GM12878 (cell line): ENCODE measurements around the gene MEIS1. TPM values are rescaled to one million over a fixed set of nuclear protein-coding genes. Genes with fewer than 3 reads are reported as not detected.

Experiments
- ATAC-seq: fragments of 200-7000 bp; cut with Tn5 transposase; 3 replicates; pipeline ENCODE4 v1.9.1; 2020; ENCODE audit warnings: mild to moderate bottlenecking, moderate library complexity
- BruUV-seq: library from RNA; stranded (reverse); fragments of 400-500 nt; replicated peaks from 2 replicates; lab custom pipeline; 2021; lab: Mats Ljungman, UMichigan
- CTCF ChIA-PET: fragments of 300-600 bp; sonication (Branson Sonifier 250); formaldehyde crosslinking; extraction: SDS; loops from one replicate; lab custom pipeline; 2021; ENCODE audit warnings: inconsistent platforms; lab: Yijun Ruan, JAX
- POLR2A ChIA-PET: fragments of 350-600 bp; formaldehyde crosslinking; extraction: SDS; loops from one replicate; lab custom pipeline; 2021; ENCODE audit warnings: inconsistent platforms; lab: Charles Lee
- RAD21 ChIA-PET: fragments of 300-600 bp; sonication (Branson Sonifier 250); formaldehyde crosslinking; loops from one replicate; lab custom pipeline; 2023; ENCODE audit warnings: antibody characterized with exemption; ENCODE audit not compliant: unreplicated experiment; lab: Charles Lee
- SMC1A ChIA-PET: fragments of 300-600 bp; sonication (Branson Sonifier 250); formaldehyde crosslinking; loops from one replicate; lab custom pipeline; 2023; ENCODE audit not compliant: unreplicated experiment, uncharacterized antibody; lab: Charles Lee
- DNase-seq: peaks from one replicate; pipeline ENCODE4 v3.0.0-alpha.2; 2011; ENCODE audit warnings: low read depth, low spot score
- FAIRE-seq: peaks from 3 replicates; lab custom pipeline; 2011; peaks lifted over from hg19 to GRCh38; lab: Jason Lieb, UNC
- H2AFZ ChIP-seq: 2 replicates; pipeline ENCODE4 v1.6.0; 2011; ENCODE audit warnings: low read depth, low read length, control low read depth; ENCODE audit not compliant: control insufficient read depth
- H3K27ac ChIP-seq: 2 replicates; pipeline ENCODE4 v1.5.1; 2011; ENCODE audit warnings: control low read depth; ENCODE audit not compliant: control insufficient read depth, insufficient read depth
- H3K27me3 ChIP-seq, 2 experiments: replicated peaks in 1 of 2; 2 replicates each; pipeline versions ENCODE4 v1.6.0 to v1.6.1; 2011; ENCODE audit warnings: low read length in 1 of 2; ENCODE audit not compliant: control insufficient read depth in 2 of 2, insufficient read depth in 2 of 2
- H3K36me3 ChIP-seq, 2 experiments: 2 replicates each; pipeline ENCODE4 v1.5.1; 2011; ENCODE audit warnings: low read length in 1 of 2; ENCODE audit not compliant: control insufficient read depth in 2 of 2, insufficient read depth in 2 of 2
- H3K4me1 ChIP-seq: 2 replicates; pipeline ENCODE4 v1.6.1; 2011; ENCODE audit warnings: mild to moderate bottlenecking, low read length, moderate library complexity, mixed read lengths; ENCODE audit not compliant: control insufficient read depth, insufficient read depth
- H3K4me2 ChIP-seq: 2 replicates; pipeline ENCODE4 v1.6.0; 2011; ENCODE audit warnings: control low read depth; ENCODE audit not compliant: control insufficient read depth, insufficient read depth
- H3K4me3 ChIP-seq: fragments of 200-600 bp; sonication (generic); 2 replicates; pipeline ENCODE4 v1.5.1; 2016
- H3K79me2 ChIP-seq: 2 replicates; pipeline ENCODE4 v1.6.0; 2011; ENCODE audit warnings: low read length; ENCODE audit not compliant: control insufficient read depth, insufficient read depth
- H3K9ac ChIP-seq: 2 replicates; pipeline ENCODE4 v1.8.0; 2011; ENCODE audit warnings: low read length, control low read depth, mixed read lengths; ENCODE audit not compliant: control insufficient read depth, insufficient read depth
- H3K9me3 ChIP-seq: replicated peaks from 3 replicates; pipeline ENCODE4 v1.5.1; 2011; ENCODE audit warnings: mild to moderate bottlenecking, low read length; ENCODE audit not compliant: control insufficient read depth, insufficient read depth
- H4K20me1 ChIP-seq: 2 replicates; pipeline ENCODE4 v1.6.0; 2011; ENCODE audit not compliant: control insufficient read depth, insufficient read depth
- BACH1 ChIP-seq: fragments of 450-650 bp; IDR thresholded peaks from 2 replicates; pipeline ENCODE4 v1.6.1; 2017; ENCODE audit warnings: mild to moderate bottlenecking, borderline replicate concordance
- CEBPZ ChIP-seq: fragments of 150-350 bp; IDR thresholded peaks from 2 replicates; pipeline ENCODE4 v1.6.1; 2016; ENCODE audit warnings: low read depth, low read length
- E4F1 ChIP-seq: fragments of 450-650 bp; IDR thresholded peaks from 2 replicates; pipeline ENCODE4 v1.6.1; 2018; ENCODE audit warnings: borderline replicate concordance, mild to moderate bottlenecking; ENCODE audit not compliant: partially characterized antibody
- IRF3 ChIP-seq: fragments of 450-650 bp; IDR thresholded peaks from 2 replicates; pipeline ENCODE4 v1.6.1; 2014; ENCODE audit warnings: mild to moderate bottlenecking
- JUNB ChIP-seq: IDR thresholded peaks from 2 replicates; pipeline ENCODE4 v1.6.1; 2016; ENCODE audit warnings: antibody characterized with exemption, mild to moderate bottlenecking
- KDM1A ChIP-seq: fragments of 200-600 bp; sonication (generic); IDR thresholded peaks from 2 replicates; pipeline ENCODE4 v1.6.1; 2016; ENCODE audit warnings: borderline replicate concordance
- MXI1 ChIP-seq: fragments of 150-350 bp; IDR thresholded peaks from 2 replicates; pipeline ENCODE4 v1.6.1; 2011; ENCODE audit warnings: low read depth, mild to moderate bottlenecking, inconsistent platforms, low read length, improper control_type of control experiment
- MYC ChIP-seq: IDR thresholded peaks from 2 replicates; pipeline ENCODE4 v1.6.1; 2011; ENCODE audit warnings: mild to moderate bottlenecking, low read length, moderate library complexity, inconsistent platforms; ENCODE audit not compliant: insufficient read depth, insufficient replicate concordance, insufficient read length, severe bottlenecking
- RAD51 ChIP-seq: fragments of 450-650 bp; IDR thresholded peaks from 2 replicates; pipeline ENCODE4 v1.6.1; 2016; ENCODE audit warnings: moderate library complexity, mild to moderate bottlenecking, inconsistent platforms
- WGBS: methylation state at CpG from one replicate; pipeline ENCODE4 v1.1.6; 2016; ENCODE audit warnings: low lambda C conversion rate; ENCODE audit not compliant: insufficient replicate concordance, insufficient coverage; ENCODE audit errors: missing lambda C conversion rate; 5-methylcytosine and 5-hydroxymethylcytosine counted together
- in situ Hi-C: fragments of 300-500 bp; cut with MboI; formaldehyde crosslinking; loops from 9 replicates; pipeline ENCODE4 v1.14.3; 2018; ENCODE audit warnings: mixed read lengths
- intact Hi-C: fragments of 100-400 bp; cut with micrococcal nuclease; formaldehyde crosslinking; loops from one replicate; pipeline ENCODE4 v1.14.2; 2022; ENCODE audit not compliant: unreplicated experiment
- polyA plus RNA-seq, 11 experiments: library from polyadenylated mRNA; depleted of rRNA in 4 of 11; unstranded in 6 of 11; stranded (reverse) in 5 of 11; fragments of >200 nt; fragmentation: Nextera tagmentation in 4 of 11; fragmentation: Illumina TruSeq in 1 of 11; extraction: Ambion mirVana in 4 of 11; extraction: Trizol in 1 of 11; gene quantifications; 1 replicate in 1 of 11; 2 replicates in 10 of 11; pipeline versions ENCODE4 v1.2.1 to v1.2.3, GENCODE V29; 2011 to 2016; ENCODE audit warnings: inconsistent platforms in 2 of 11, missing spikeins in 2 of 11, low read depth in 1 of 11
- total RNA-seq, 4 experiments: library from RNA; depleted of rRNA in 3 of 4; stranded (reverse); fragments of >200 nt in 3 of 4; fragmentation: Illumina TruSeq in 1 of 4; extraction: Trizol in 1 of 4; gene quantifications; 2 replicates each; pipeline versions ENCODE4 v1.2.1 to v1.2.3, GENCODE V29; 2013 to 2021

Gene MEIS1
- total and polyA plus RNA-seq, 10 of the 15 experiments (the other 5 are each of a cell fraction or from before 2014, with no cell fraction given) = 0.04 to 0.31 (median 0.14) TPM; not detected in 6

- Histone ChIP-seq H3K4me1 (no peaks in the 10 kb centered on the region), H3K27me3 (peaks cover 2 to 24% of the 10 kb centered on the region in 2 experiments), H3K27ac (no peak overlapping the region), H3K79me2 (no peaks in the 10 kb centered on the region), H3K9ac (no peak overlapping the region), H3K36me3 (no peaks in the 10 kb centered on the region), H3K4me2 (no peak overlapping the region), H4K20me1 (no peaks in the 10 kb centered on the region), H3K4me3 (no peak overlapping the region), H2AFZ (no peak overlapping the region), H3K9me3 (no peaks in the 10 kb centered on the region)
- DNase-seq (no peak), FAIRE-seq (no peak), ATAC-seq (no peak)
- in situ Hi-C loops = loop anchor here (25.0 kb wide), 2 partner anchors 1396 to 1996 kb away; no protein-coding TSS in a partner anchor
- intact Hi-C loops = no loop called here
- 7% methylated on average over 6 of the region's 6 CpGs for WGBS
- ChIA-PET POLR2A (no interaction called here), SMC1A (no interaction called here), CTCF (no interaction called here), RAD21 (no interaction called here)
- no peak for TF ChIP-seq JUNB
- TF ChIP-seq MXI1 = no peak
- TF ChIP-seq MYC = no peak
- no peak for TF ChIP-seq RAD51
- no peak for TF ChIP-seq BACH1
- no peak for TF ChIP-seq E4F1
- TF ChIP-seq IRF3 = no peak
- no peak for TF ChIP-seq KDM1A
- no peak for TF ChIP-seq CEBPZ
- BruUV-seq = no TSS peak
Observed at GRCh38 chr2:66441581-66442320, 6.8 kb downstream of the MEIS1 start.
